HepG2 (cell line): Measurements from ENCODE around the gene ARL6IP4. TPM values are rescaled to one million over a fixed set of nuclear protein-coding genes. Genes with fewer than 3 reads are reported as not detected.

Experiments used
- HNRNPUL1 ChIP-seq: fragments of 200-400 bp; formaldehyde crosslinking; IDR thresholded peaks from 2 replicates; pipeline ENCODE4 v1.6.1; 2017; ENCODE audit warnings: low read depth, mild to moderate bottlenecking, low read length, moderate library complexity
- JDP2 ChIP-seq: sonication (generic); formaldehyde crosslinking; IDR thresholded peaks from 2 replicates; pipeline ENCODE4 v1.8.1; 2022; ENCODE audit warnings: missing genetic modification reagents, borderline replicate concordance
- MIER3 ChIP-seq: IDR thresholded peaks from 2 replicates; pipeline ENCODE4 v1.6.1; 2016; ENCODE audit warnings: missing compliant biosample characterization, borderline replicate concordance
- MTF1 ChIP-seq: sonication (generic); formaldehyde crosslinking; IDR thresholded peaks from 2 replicates; pipeline ENCODE4 v1.5.0; 2020; ENCODE audit warnings: missing genetic modification reagents
- SRSF4 ChIP-seq: fragments of 200-400 bp; formaldehyde crosslinking; IDR thresholded peaks from one replicate; pipeline ENCODE4 v1.6.1; 2018; ENCODE audit warnings: mild to moderate bottlenecking, low read depth, low read length, moderate library complexity; ENCODE audit not compliant: poor library complexity, severe bottlenecking
- STAT5B ChIP-seq: sonication (generic); formaldehyde crosslinking; IDR thresholded peaks from 2 replicates; pipeline ENCODE4 v1.4.0; 2020; ENCODE audit warnings: missing genetic modification reagents
- SYNCRIP ChIP-seq: fragments of 200-400 bp; formaldehyde crosslinking; IDR thresholded peaks from 2 replicates; pipeline ENCODE4 v1.6.1; 2018; ENCODE audit warnings: mild to moderate bottlenecking, low read depth, low read length; ENCODE audit not compliant: insufficient read depth
- TERF1 ChIP-seq: sonication (generic); formaldehyde crosslinking; IDR thresholded peaks from 2 replicates; pipeline ENCODE4 v1.8.0; 2022; ENCODE audit warnings: mild to moderate bottlenecking, missing genetic modification reagents, moderate library complexity
- ZFP1 ChIP-seq: IDR thresholded peaks from 2 replicates; pipeline ENCODE4 v1.6.1; 2016
- ZFY ChIP-seq: sonication (generic); formaldehyde crosslinking; IDR thresholded peaks from 2 replicates; pipeline ENCODE4 v1.4.0; 2020; ENCODE audit warnings: missing genetic modification reagents
- ZMYM3 ChIP-seq: sonication (generic); formaldehyde crosslinking; IDR thresholded peaks from 2 replicates; pipeline ENCODE4 v1.5.1; 2020; ENCODE audit warnings: mild to moderate bottlenecking, missing genetic modification reagents
- ZNF207 ChIP-seq: fragments of 450-650 bp; IDR thresholded peaks from 2 replicates; pipeline ENCODE4 v1.6.1; 2016; ENCODE audit warnings: antibody characterized with exemption, borderline replicate concordance
- ZNF546 ChIP-seq: sonication (generic); formaldehyde crosslinking; conservative IDR thresholded peaks from 2 replicates; pipeline ENCODE4 v1.8.1; 2023; ENCODE audit warnings: mild to moderate bottlenecking, missing genetic modification reagents
- ZNF7 ChIP-seq: IDR thresholded peaks from 2 replicates; pipeline ENCODE4 v1.6.1; 2016; ENCODE audit warnings: missing biosample characterization, missing genetic modification reagents
- ZNF775 ChIP-seq: sonication (generic); formaldehyde crosslinking; IDR thresholded peaks from 2 replicates; pipeline ENCODE4 v1.4.0; 2020; ENCODE audit warnings: missing genetic modification reagents, mild to moderate bottlenecking, moderate library complexity, borderline replicate concordance
- ZNF878 ChIP-seq: sonication (generic); formaldehyde crosslinking; IDR thresholded peaks from 2 replicates; pipeline ENCODE4 v1.8.1; 2023; ENCODE audit warnings: mild to moderate bottlenecking, missing genetic modification reagents, moderate library complexity
- polyA plus RNA-seq, 8 experiments: library from polyadenylated mRNA; depleted of rRNA in 3 of 8; stranded (reverse) in 7 of 8; unstranded in 1 of 8; fragments of >200 nt; fragmentation: Illumina TruSeq in 4 of 8; extraction: Trizol in 4 of 8; gene quantifications; 2 replicates each; pipeline versions ENCODE4 v1.2.1 to v1.2.3, GENCODE V29; 2011 to 2016; ENCODE audit warnings: low read depth in 4 of 8, missing spikeins in 1 of 8, mixed read lengths in 1 of 8; ENCODE audit not compliant: insufficient read depth in 1 of 8
- total RNA-seq, 5 experiments: library from RNA; depleted of rRNA; stranded (reverse); fragments of >200 nt; fragmentation: Illumina TruSeq; extraction: Trizol; gene quantifications; 2 replicates each; pipeline ENCODE4 v1.2.3, GENCODE V29; 2016; ENCODE audit warnings: low read depth in 1 of 5
- TF ChIP-seq, protein P1 (sequence below): sonication (generic); formaldehyde crosslinking; IDR thresholded peaks from 2 replicates; pipeline ENCODE4 v1.4.0; 2020; ENCODE audit warnings: mild to moderate bottlenecking, low read depth, missing genetic modification reagents
- TF ChIP-seq, protein P2 (sequence below): sonication (generic); formaldehyde crosslinking; IDR thresholded peaks from 2 replicates; pipeline ENCODE4 v1.4.0; 2020; ENCODE audit warnings: missing genetic modification reagents
- TF ChIP-seq, protein P3 (sequence below): sonication (generic); formaldehyde crosslinking; IDR thresholded peaks from 2 replicates; pipeline ENCODE4 v1.4.0; 2020; ENCODE audit warnings: missing genetic modification reagents, borderline replicate concordance
- TF ChIP-seq, protein P4 (sequence below): sonication (generic); formaldehyde crosslinking; IDR thresholded peaks from 2 replicates; pipeline ENCODE4 v1.4.0; 2020; ENCODE audit warnings: low read depth, missing genetic modification reagents

Gene ARL6IP4
- total and polyA plus RNA-seq, 2 of the 13 experiments (the other 11 are each of a cell fraction or from before 2014, with no cell fraction given), result 155 to 220 TPM

DNA sequence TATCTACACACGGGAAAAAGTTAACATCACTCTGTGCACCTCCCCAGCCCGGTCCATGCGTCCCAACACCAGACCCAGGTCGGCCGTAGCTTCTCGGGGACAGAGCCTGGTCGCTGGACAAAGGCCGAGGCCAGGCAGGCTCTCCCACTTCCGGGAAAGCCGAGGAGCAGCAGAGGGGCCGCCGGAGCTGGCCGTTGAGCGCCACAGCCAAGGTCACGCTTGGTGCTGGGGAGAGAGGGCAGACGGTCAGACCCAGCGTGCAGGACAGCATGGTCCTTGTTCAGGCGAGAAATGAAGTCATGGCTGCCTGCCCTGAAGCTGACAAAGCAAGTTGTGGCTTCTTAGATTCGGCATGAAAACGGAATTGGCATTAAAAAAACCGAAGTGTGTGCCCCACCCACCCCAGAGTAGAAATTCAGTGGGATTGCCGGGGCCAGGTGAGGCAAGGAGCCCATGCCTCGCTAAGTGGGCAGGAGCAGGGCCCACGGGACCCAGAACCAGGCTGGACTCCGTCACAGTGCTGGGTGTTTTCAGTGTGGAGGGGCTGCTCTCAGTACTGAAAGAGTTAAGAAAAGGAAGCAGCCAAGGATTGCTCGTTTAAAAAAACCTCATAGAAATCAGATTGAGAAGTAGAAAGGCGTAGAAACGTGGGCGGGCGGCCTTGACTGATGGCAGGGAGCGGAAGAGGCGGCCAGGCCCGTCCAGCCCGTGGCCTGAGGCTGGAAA is 4.3 kb downstream of the ARL6IP4 start (continued):
- TF ChIP-seq SYNCRIP (no peak), ZNF7 (no peak), JDP2 (CRISPR knock-in tag) (no peak), ZNF546 (CRISPR knock-in tag) (no peak), ZNF878 (CRISPR knock-in tag) (no peak), STAT5B (CRISPR knock-in tag) (peak; percentile 44; the same call in 1 of the 2 replicates), ZNF775 (CRISPR knock-in tag) (no peak), ZFY (CRISPR knock-in tag) (peak; percentile 79), ZNF207 (no peak), ZFP1 (no peak), SRSF4 (no peak), ZMYM3 (CRISPR knock-in tag) (peak; percentile 50), MTF1 (CRISPR knock-in tag) (no peak), HNRNPUL1 (no peak), MIER3 (CRISPR knock-in tag) (peak; percentile 85; the same call in 1 of the 2 replicates), TERF1 (CRISPR knock-in tag) (no peak)
- TF ChIP-seq, protein P1, sequence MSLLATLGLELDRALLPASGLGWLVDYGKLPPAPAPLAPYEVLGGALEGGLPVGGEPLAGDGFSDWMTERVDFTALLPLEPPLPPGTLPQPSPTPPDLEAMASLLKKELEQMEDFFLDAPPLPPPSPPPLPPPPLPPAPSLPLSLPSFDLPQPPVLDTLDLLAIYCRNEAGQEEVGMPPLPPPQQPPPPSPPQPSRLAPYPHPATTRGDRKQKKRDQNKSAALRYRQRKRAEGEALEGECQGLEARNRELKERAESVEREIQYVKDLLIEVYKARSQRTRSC (CRISPR knock-in tag), result 0 out of 2 replicates have a peak, but pooled peaks have one; percentile 24
- TF ChIP-seq, protein P2, sequence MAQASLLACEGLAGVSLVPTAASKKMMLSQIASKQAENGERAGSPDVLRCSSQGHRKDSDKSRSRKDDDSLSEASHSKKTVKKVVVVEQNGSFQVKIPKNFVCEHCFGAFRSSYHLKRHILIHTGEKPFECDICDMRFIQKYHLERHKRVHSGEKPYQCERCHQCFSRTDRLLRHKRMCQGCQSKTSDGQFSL (CRISPR knock-in tag), result no peak
- TF ChIP-seq, protein P3, sequence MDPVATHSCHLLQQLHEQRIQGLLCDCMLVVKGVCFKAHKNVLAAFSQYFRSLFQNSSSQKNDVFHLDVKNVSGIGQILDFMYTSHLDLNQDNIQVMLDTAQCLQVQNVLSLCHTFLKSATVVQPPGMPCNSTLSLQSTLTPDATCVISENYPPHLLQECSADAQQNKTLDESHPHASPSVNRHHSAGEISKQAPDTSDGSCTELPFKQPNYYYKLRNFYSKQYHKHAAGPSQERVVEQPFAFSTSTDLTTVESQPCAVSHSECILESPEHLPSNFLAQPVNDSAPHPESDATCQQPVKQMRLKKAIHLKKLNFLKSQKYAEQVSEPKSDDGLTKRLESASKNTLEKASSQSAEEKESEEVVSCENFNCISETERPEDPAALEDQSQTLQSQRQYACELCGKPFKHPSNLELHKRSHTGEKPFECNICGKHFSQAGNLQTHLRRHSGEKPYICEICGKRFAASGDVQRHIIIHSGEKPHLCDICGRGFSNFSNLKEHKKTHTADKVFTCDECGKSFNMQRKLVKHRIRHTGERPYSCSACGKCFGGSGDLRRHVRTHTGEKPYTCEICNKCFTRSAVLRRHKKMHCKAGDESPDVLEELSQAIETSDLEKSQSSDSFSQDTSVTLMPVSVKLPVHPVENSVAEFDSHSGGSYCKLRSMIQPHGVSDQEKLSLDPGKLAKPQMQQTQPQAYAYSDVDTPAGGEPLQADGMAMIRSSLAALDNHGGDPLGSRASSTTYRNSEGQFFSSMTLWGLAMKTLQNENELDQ (CRISPR knock-in tag), result no peak
- TF ChIP-seq, protein P4, sequence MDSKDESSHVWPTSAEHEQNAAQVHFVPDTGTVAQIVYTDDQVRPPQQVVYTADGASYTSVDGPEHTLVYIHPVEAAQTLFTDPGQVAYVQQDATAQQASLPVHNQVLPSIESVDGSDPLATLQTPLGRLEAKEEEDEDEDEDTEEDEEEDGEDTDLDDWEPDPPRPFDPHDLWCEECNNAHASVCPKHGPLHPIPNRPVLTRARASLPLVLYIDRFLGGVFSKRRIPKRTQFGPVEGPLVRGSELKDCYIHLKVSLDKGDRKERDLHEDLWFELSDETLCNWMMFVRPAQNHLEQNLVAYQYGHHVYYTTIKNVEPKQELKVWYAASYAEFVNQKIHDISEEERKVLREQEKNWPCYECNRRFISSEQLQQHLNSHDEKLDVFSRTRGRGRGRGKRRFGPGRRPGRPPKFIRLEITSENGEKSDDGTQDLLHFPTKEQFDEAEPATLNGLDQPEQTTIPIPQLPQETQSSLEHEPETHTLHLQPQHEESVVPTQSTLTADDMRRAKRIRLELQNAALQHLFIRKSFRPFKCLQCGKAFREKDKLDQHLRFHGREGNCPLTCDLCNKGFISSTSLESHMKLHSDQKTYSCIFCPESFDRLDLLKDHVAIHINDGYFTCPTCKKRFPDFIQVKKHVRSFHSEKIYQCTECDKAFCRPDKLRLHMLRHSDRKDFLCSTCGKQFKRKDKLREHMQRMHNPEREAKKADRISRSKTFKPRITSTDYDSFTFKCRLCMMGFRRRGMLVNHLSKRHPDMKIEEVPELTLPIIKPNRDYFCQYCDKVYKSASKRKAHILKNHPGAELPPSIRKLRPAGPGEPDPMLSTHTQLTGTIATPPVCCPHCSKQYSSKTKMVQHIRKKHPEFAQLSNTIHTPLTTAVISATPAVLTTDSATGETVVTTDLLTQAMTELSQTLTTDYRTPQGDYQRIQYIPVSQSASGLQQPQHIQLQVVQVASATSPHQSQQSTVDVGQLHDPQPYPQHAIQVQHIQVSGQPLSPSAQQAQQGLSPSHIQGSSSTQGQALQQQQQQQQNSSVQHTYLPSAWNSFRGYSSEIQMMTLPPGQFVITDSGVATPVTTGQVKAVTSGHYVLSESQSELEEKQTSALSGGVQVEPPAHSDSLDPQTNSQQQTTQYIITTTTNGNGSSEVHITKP, result peak; percentile 93
